Mesenchymal stem cell (in vitro differentiated cells and primary cell): Measurements from ENCODE around the gene ASAP2.

Experiments used
- DNase-seq: peaks from one replicate; pipeline ENCODE4 v3.0.0-alpha.2; 2013
- H2AFZ ChIP-seq: one replicate; pipeline ENCODE4 v1.6.1; 2013; ENCODE audit warnings: low read depth, mild to moderate bottlenecking, control low read depth, inconsistent platforms, low read length, moderate library complexity
- H2AK5ac ChIP-seq: 2 replicates; pipeline ENCODE4 v1.6.1; 2013; ENCODE audit warnings: low read length, moderate library complexity, mild to moderate bottlenecking, inconsistent platforms; ENCODE audit not compliant: severe bottlenecking
- H2BK120ac ChIP-seq: one replicate; pipeline ENCODE4 v1.6.1; 2013; ENCODE audit warnings: low read depth, mild to moderate bottlenecking, inconsistent platforms, low read length, moderate library complexity
- H2BK12ac ChIP-seq, 2 experiments: one replicate each; pipeline ENCODE4 v1.6.1; 2013; ENCODE audit warnings: inconsistent platforms in 2 of 2, low read length in 2 of 2, mild to moderate bottlenecking in 2 of 2, moderate library complexity in 2 of 2, control low read depth in 1 of 2
- H2BK15ac ChIP-seq: one replicate; pipeline ENCODE4 v1.6.1; 2013; ENCODE audit warnings: mild to moderate bottlenecking, low read depth, inconsistent platforms; ENCODE audit not compliant: poor library complexity, severe bottlenecking
- H2BK5ac ChIP-seq: 2 replicates; pipeline ENCODE4 v1.6.1; 2013; ENCODE audit warnings: low read depth, mild to moderate bottlenecking, low read length, control low read depth, inconsistent platforms; ENCODE audit not compliant: poor library complexity, severe bottlenecking
- H3K14ac ChIP-seq, 2 experiments: one replicate each; pipeline ENCODE4 v1.6.1; 2013; ENCODE audit warnings: inconsistent platforms in 2 of 2, low read length in 2 of 2, control low read depth in 1 of 2, mild to moderate bottlenecking in 1 of 2, moderate library complexity in 1 of 2
- H3K18ac ChIP-seq, 2 experiments: one replicate each; pipeline ENCODE4 v1.6.1; 2013; ENCODE audit warnings: inconsistent platforms in 2 of 2, low read length in 2 of 2, control low read depth in 1 of 2, low read depth in 1 of 2, mild to moderate bottlenecking in 1 of 2
- H3K23ac ChIP-seq, 2 experiments: one replicate each; pipeline ENCODE4 v1.6.1; 2013; ENCODE audit warnings: inconsistent platforms in 2 of 2, low read length in 2 of 2, mild to moderate bottlenecking in 2 of 2, moderate library complexity in 2 of 2, control low read depth in 1 of 2
- H3K27ac ChIP-seq: 2 replicates; pipeline ENCODE4 v1.5.1; 2013; ENCODE audit warnings: mild to moderate bottlenecking, moderate library complexity, low read length, control low read depth, inconsistent platforms; ENCODE audit not compliant: poor library complexity, severe bottlenecking
- H3K27me3 ChIP-seq, 2 experiments: 2 replicates each; pipeline versions ENCODE4 v1.6.1 to v1.7.0; 2013; ENCODE audit warnings: low read length in 2 of 2, mild to moderate bottlenecking in 2 of 2, moderate library complexity in 2 of 2, control low read depth in 1 of 2, inconsistent platforms in 1 of 2; ENCODE audit not compliant: control insufficient read depth in 1 of 2, insufficient read depth in 1 of 2
- H3K36me3 ChIP-seq, 2 experiments: 2 replicates each; pipeline versions ENCODE4 v1.6.1 to v1.7.0; 2013; ENCODE audit warnings: low read length in 2 of 2, control low read depth in 1 of 2, inconsistent platforms in 1 of 2, low read depth in 1 of 2, mild to moderate bottlenecking in 1 of 2; ENCODE audit not compliant: insufficient read depth in 2 of 2, control insufficient read depth in 1 of 2
- H3K4ac ChIP-seq, 2 experiments: one replicate each; pipeline ENCODE4 v1.6.1; 2013; ENCODE audit warnings: inconsistent platforms in 2 of 2, low read length in 2 of 2, mild to moderate bottlenecking in 2 of 2, moderate library complexity in 2 of 2, control low read depth in 1 of 2, low read depth in 1 of 2
- H3K4me1 ChIP-seq: 2 replicates; pipeline ENCODE4 v1.6.1; 2013; ENCODE audit warnings: low read depth, low read length, control low read depth; ENCODE audit not compliant: control insufficient read depth, insufficient read depth
- H3K4me2 ChIP-seq: 2 replicates; pipeline ENCODE4 v1.6.1; 2013; ENCODE audit warnings: low read length, mild to moderate bottlenecking, inconsistent platforms; ENCODE audit not compliant: poor library complexity, severe bottlenecking
- H3K4me3 ChIP-seq, 2 experiments: 2 replicates each; pipeline versions ENCODE4 v1.5.1 to v1.7.0; 2013; ENCODE audit warnings: low read length in 2 of 2, mild to moderate bottlenecking in 2 of 2, control low read depth in 1 of 2, low read depth in 1 of 2; ENCODE audit not compliant: insufficient read depth in 1 of 2
- H3K79me1 ChIP-seq: replicated peaks from 2 replicates; pipeline ENCODE4 v1.6.1; 2013; ENCODE audit warnings: mild to moderate bottlenecking, control low read depth, low read length, inconsistent platforms; ENCODE audit not compliant: poor library complexity, severe bottlenecking
- H3K9ac ChIP-seq: 2 replicates; pipeline ENCODE4 v1.7.0; 2013; ENCODE audit warnings: mild to moderate bottlenecking, low read length, moderate library complexity
- H3K9me3 ChIP-seq: 2 replicates; pipeline ENCODE4 v1.7.0; 2013; ENCODE audit warnings: mild to moderate bottlenecking, low read length; ENCODE audit not compliant: control insufficient read depth
- H4K8ac ChIP-seq: one replicate; pipeline ENCODE4 v1.6.1; 2013; ENCODE audit warnings: inconsistent platforms, mild to moderate bottlenecking, low read length, moderate library complexity
- H4K91ac ChIP-seq: one replicate; pipeline ENCODE4 v1.6.1; 2013; ENCODE audit warnings: mild to moderate bottlenecking, low read length, inconsistent platforms
- WGBS: methylation state at CpG from one replicate; pipeline ENCODE4 v1.1.7; 2013; ENCODE audit warnings: mixed read lengths; 5-methylcytosine and 5-hydroxymethylcytosine counted together

ASAP2 gene

GRCh38 chr2:9317559-9317958 lies 110.9 kb downstream of the ASAP2 start:
- no peak overlapping the region for H3K9ac ChIP-seq
- H3K36me3 ChIP-seq = peaks cover 17 to 53% of the 10 kb centered on the region in 2 experiments
- no peaks in the 10 kb centered on the region for H3K9me3 ChIP-seq
- H3K4me3 ChIP-seq = no peak overlapping the region
- H2AK5ac ChIP-seq = no peak overlapping the region
- H2BK15ac ChIP-seq = no peak overlapping the region
- H4K91ac ChIP-seq = peak overlapping the region; percentile 25
- H3K18ac ChIP-seq = no peak overlapping the region
- 97% methylated on average over 6 of the region's 6 CpGs for WGBS
- no peak overlapping the region for H3K4me2 ChIP-seq
- H3K79me1 ChIP-seq = peaks cover 34% of the 10 kb centered on the region
- no peak overlapping the region for H4K8ac ChIP-seq
- no peak overlapping the region for H3K4ac ChIP-seq
- no peak overlapping the region for H3K23ac ChIP-seq
- no peak overlapping the region for H2AFZ ChIP-seq
- H3K4me1 ChIP-seq = peaks cover 21% of the 10 kb centered on the region
- no peaks in the 10 kb centered on the region for H3K27me3 ChIP-seq
- no peak overlapping the region for H2BK12ac ChIP-seq
- H3K27ac ChIP-seq = no peak overlapping the region
- DNase-seq = no peak
- H2BK5ac ChIP-seq = no peak overlapping the region
- H2BK120ac ChIP-seq = no peak overlapping the region
- no peak overlapping the region for H3K14ac ChIP-seq

GRCh38 chr2:9318461-9319337 lies 112.1 kb downstream of the ASAP2 start:
- H3K4me3 ChIP-seq = no peak overlapping the region
- H3K9me3 ChIP-seq = no peaks in the 10 kb centered on the region
- no peak overlapping the region for H2AK5ac ChIP-seq
- H3K14ac ChIP-seq = no peak overlapping the region
- no peak overlapping the region for H4K91ac ChIP-seq
- no peaks in the 10 kb centered on the region for H3K27me3 ChIP-seq
- WGBS = 94% methylated on average over 29 of the region's 29 CpGs
- H3K4me1 ChIP-seq = peaks cover 18% of the 10 kb centered on the region
- H3K79me1 ChIP-seq = peaks cover 39% of the 10 kb centered on the region
- H4K8ac ChIP-seq = no peak overlapping the region
- no peak overlapping the region for H3K4me2 ChIP-seq
- no peak overlapping the region for H3K23ac ChIP-seq
- peak overlapping the region; percentile 8 for H2AFZ ChIP-seq
- no peak overlapping the region for H2BK120ac ChIP-seq
- peaks cover 26 to 65% of the 10 kb centered on the region in 2 experiments for H3K36me3 ChIP-seq
- H3K27ac ChIP-seq = no peak overlapping the region
- H2BK15ac ChIP-seq = no peak overlapping the region
- no peak overlapping the region for H3K4ac ChIP-seq
- no peak overlapping the region for H2BK5ac ChIP-seq
- peak overlapping the region; percentile 27 for H3K9ac ChIP-seq
- no peak overlapping the region for H2BK12ac ChIP-seq
- DNase-seq = no peak
- no peak overlapping the region for H3K18ac ChIP-seq

- Histone ChIP-seq H2BK15ac (peak overlapping the region; percentile 17), H3K4me1 (peaks cover 18% of the 10 kb centered on the region), H3K9me3 (no peaks in the 10 kb centered on the region), H2BK12ac (peak overlapping the region in 1 of 2 experiments; percentile 83), H3K9ac (no peak overlapping the region), H3K79me1 (peaks cover 42% of the 10 kb centered on the region), H3K18ac (no peak overlapping the region), H2BK5ac (no peak overlapping the region), H4K91ac (no peak overlapping the region), H3K4me3 (no peak overlapping the region), H4K8ac (no peak overlapping the region), H3K4me2 (no peak overlapping the region), H2AK5ac (no peak overlapping the region), H3K27me3 (no peaks in the 10 kb centered on the region), H3K14ac (no peak overlapping the region), H3K27ac (no peak overlapping the region), H3K36me3 (peaks cover 30 to 71% of the 10 kb centered on the region in 2 experiments), H2AFZ (no peak overlapping the region), H2BK120ac (no peak overlapping the region), H3K23ac (no peak overlapping the region), H3K4ac (no peak overlapping the region)
- no peak for DNase-seq
- WGBS = 98% methylated on average over 8 of the region's 8 CpGs
Observed at GRCh38 chr2:9319338-9319715, 112.7 kb downstream of the ASAP2 start.

- Histone ChIP-seq H2AK5ac (no peak overlapping the region), H3K9ac (no peak overlapping the region), H2BK120ac (no peak overlapping the region), H4K8ac (no peak overlapping the region), H3K79me1 (peaks cover 36% of the 10 kb centered on the region), H3K27ac (no peak overlapping the region), H3K23ac (no peak overlapping the region), H2BK12ac (no peak overlapping the region), H3K18ac (peak overlapping the region in 1 of 2 experiments; percentile 35), H2AFZ (no peak overlapping the region), H3K4me2 (no peak overlapping the region), H3K36me3 (peaks cover 22 to 80% of the 10 kb centered on the region in 2 experiments), H3K4me1 (peaks cover 12% of the 10 kb centered on the region), H2BK15ac (peak overlapping the region; percentile 41), H3K4me3 (no peak overlapping the region), H2BK5ac (no peak overlapping the region), H3K4ac (peak overlapping the region in 1 of 2 experiments; percentile 9), H3K27me3 (no peaks in the 10 kb centered on the region), H4K91ac (no peak overlapping the region), H3K9me3 (no peaks in the 10 kb centered on the region), H3K14ac (no peak overlapping the region)
- DNase-seq = no peak
- WGBS = over 99% methylated on average over 6 of the region's 7 CpGs
Observed at GRCh38 chr2:9322576-9322975, 116.0 kb downstream of the ASAP2 start.
